NT2/D1 (cell line): ENCODE results near the gene POLE.

ENCODE experiments used
- DNase-seq: peaks from one replicate; pipeline ENCODE4 v3.0.0-alpha.2; 2011; ENCODE audit warnings: low read depth, low spot score
- H3K27me3 ChIP-seq: 2 replicates; pipeline ENCODE4 v1.6.0; 2011; ENCODE audit warnings: mild to moderate bottlenecking; ENCODE audit not compliant: insufficient read length, insufficient read depth
- H3K36me3 ChIP-seq: 2 replicates; pipeline ENCODE4 v1.6.1; 2011; ENCODE audit warnings: mild to moderate bottlenecking, low read length, mixed read lengths; ENCODE audit not compliant: insufficient read depth, insufficient read length
- H3K4me1 ChIP-seq: 2 replicates; pipeline ENCODE4 v1.5.1; 2011; ENCODE audit not compliant: insufficient read depth, insufficient read length
- H3K4me3 ChIP-seq: 2 replicates; pipeline ENCODE4 v1.5.1; 2011; ENCODE audit warnings: low read depth; ENCODE audit not compliant: insufficient read length
- H3K9ac ChIP-seq: 2 replicates; pipeline ENCODE4 v1.6.0; 2011; ENCODE audit warnings: low read depth; ENCODE audit not compliant: insufficient read length
- H3K9me3 ChIP-seq: 2 replicates; pipeline ENCODE4 v1.5.1; 2011; ENCODE audit warnings: mild to moderate bottlenecking, low read length; ENCODE audit not compliant: insufficient read depth
- SUZ12 ChIP-seq: IDR thresholded peaks from 2 replicates; pipeline ENCODE4 v1.6.1; 2011; ENCODE audit not compliant: insufficient read length, insufficient read depth; ENCODE audit errors: extremely low read depth
- YY1 ChIP-seq: IDR thresholded peaks from 2 replicates; pipeline ENCODE4 v1.6.1; 2011; ENCODE audit not compliant: insufficient read length, insufficient read depth
- ZNF274 ChIP-seq: IDR thresholded peaks from 2 replicates; pipeline ENCODE4 v1.6.1; 2011; ENCODE audit warnings: mild to moderate bottlenecking, low read depth, low read length

POLE gene

DNA sequence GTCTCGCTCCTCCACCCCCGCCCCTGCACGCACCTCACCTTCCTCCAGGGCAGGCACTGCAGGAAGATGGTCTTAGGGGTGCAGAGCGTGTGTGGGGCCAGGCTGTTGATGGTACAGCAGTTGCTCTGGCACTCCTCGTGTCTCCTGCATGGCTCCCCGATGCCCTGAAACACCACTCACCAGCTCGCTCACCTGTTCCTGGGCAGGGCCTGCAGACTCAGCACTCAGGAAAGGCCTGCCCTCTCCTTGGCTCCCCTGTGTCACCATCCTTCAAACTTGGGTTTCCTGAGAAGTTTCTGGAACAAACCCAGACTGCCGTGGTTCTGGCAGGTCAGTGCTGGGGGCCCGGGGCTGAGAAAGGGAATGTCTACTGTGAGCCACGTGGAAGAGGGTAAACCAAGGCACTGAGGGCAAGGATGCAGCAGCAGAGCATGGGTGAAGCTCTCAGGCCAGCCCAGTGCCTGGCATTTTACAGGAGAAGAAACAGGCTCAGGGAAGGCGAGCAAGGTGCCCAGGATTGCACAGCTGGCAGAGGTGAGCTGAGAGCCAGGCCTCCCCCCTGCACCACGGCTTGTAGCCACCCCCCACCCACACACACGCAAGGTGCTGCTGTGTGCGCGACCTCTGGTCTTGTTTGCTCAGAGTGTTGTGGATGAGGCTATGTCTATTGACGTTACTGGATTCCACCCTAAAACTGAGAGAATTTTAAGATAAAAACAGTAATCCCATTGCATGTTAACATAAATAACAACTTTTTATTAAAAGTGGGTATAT, 82.3 kb downstream of the POLE start:
- Histone ChIP-seq H3K9ac (no peak overlapping the region), H3K36me3 (no peaks in the 10 kb centered on the region), H3K4me3 (no peak overlapping the region), H3K4me1 (peaks cover 21% of the 10 kb centered on the region), H3K27me3 (peaks cover 98% of the 10 kb centered on the region), H3K9me3 (no peaks in the 10 kb centered on the region)
- no peak for TF ChIP-seq ZNF274
- no peak for TF ChIP-seq SUZ12
- TF ChIP-seq YY1: no peak
- DNase-seq: no peak

DNA sequence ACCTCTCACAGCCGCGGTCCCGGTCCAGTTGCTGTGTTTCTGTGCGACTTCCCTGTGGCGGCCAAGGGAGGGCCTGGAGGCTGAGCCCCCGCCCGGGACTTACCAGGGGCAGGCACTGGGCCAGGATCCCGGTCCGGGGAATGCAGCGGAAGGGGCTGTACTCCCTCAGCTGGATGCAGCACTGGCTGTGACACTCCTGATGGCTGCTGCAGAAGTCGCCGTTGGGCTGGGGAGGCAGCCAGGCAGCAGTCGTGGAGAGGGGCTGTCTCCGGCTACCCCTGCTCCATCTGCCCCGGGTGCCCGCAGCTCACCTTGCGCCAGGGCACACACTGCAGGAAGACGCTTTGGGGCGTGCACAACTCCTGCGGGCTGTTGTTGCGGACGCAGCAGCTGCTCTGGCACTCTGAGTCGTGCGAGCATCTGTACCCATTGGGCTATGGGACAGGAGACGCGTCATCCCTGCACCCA, 83.0 kb downstream of the POLE start:
- TF ChIP-seq SUZ12 (no peak), ZNF274 (no peak), YY1 (no peak)
- no peak for DNase-seq
- peaks cover 94% of the 10 kb centered on the region for H3K27me3 ChIP-seq
- H3K4me3 ChIP-seq: no peak overlapping the region
- no peaks in the 10 kb centered on the region for H3K36me3 ChIP-seq
- H3K9me3 ChIP-seq: no peaks in the 10 kb centered on the region
- H3K9ac ChIP-seq: peak overlapping the region; percentile 18
- H3K4me1 ChIP-seq: peaks cover 21% of the 10 kb centered on the region

- peaks cover 87% of the 10 kb centered on the region for H3K27me3 ChIP-seq
- H3K9me3 ChIP-seq: no peaks in the 10 kb centered on the region
- no peaks in the 10 kb centered on the region for H3K36me3 ChIP-seq
- H3K9ac ChIP-seq: peak overlapping the region; percentile 18
- peaks cover 21% of the 10 kb centered on the region for H3K4me1 ChIP-seq
- TF ChIP-seq SUZ12 (no peak), YY1 (no peak), ZNF274 (no peak)
- no peak for DNase-seq
- no peak overlapping the region for H3K4me3 ChIP-seq
These were observed 83.6 kb downstream of the POLE start for GRCh38 chr12:132603240-132604150.

DNA sequence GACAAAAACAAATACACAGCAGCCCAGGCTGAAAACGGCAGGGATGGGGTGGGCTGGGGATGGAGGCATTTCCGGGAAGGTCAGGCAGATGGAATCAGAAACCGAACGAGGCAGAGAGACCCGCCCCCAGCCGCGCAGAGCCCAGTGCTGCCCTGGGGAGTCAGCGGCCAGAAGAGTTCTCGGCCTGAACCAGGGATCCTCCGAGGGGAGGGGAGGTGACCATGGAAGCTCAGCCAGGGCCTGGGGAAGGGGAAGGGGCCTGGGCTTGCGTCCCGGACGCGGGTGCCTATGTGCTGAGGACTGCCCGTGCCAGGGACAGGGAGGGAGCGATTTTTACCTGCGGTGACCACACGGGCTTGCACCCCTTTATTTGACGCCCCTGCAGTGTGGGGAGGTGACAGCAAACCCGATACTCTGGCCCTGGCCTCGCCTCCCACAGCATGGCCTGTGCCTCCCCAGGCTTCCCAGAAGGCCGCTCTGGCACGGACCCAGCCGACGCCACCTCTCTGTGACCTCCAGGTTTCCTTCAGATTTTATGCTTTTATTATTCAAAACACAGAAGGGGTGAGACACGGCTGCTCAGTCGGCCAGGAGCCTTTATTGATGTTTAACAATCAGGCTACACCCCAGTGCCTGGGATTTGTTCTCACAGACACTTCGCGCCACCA, 84.4 kb downstream of the POLE start:
- DNase-seq: no peak

GRCh38 chr12:132601171-132601883, 85.8 kb downstream of the POLE start:
- H3K4me3 ChIP-seq: no peak overlapping the region

More for the DNA sequence above, 84.4 kb downstream of the POLE start:
- no peak for TF ChIP-seq YY1
- no peak for TF ChIP-seq ZNF274
- no peak for TF ChIP-seq SUZ12
- H3K9ac ChIP-seq: no peak overlapping the region
- H3K27me3 ChIP-seq: peaks cover 79% of the 10 kb centered on the region
- H3K4me1 ChIP-seq: peaks cover 21% of the 10 kb centered on the region
- H3K9me3 ChIP-seq: no peaks in the 10 kb centered on the region
- H3K4me3 ChIP-seq: no peak overlapping the region
- H3K36me3 ChIP-seq: no peaks in the 10 kb centered on the region

More at GRCh38 chr12:132601171-132601883, 85.8 kb downstream of the POLE start:
- no peak for TF ChIP-seq SUZ12
- no peak for TF ChIP-seq ZNF274
- no peak for TF ChIP-seq YY1
- no peak for DNase-seq
- Histone ChIP-seq H3K36me3 (no peaks in the 10 kb centered on the region), H3K9ac (no peak overlapping the region), H3K9me3 (no peaks in the 10 kb centered on the region), H3K4me1 (peaks cover 24% of the 10 kb centered on the region), H3K27me3 (peaks cover 73% of the 10 kb centered on the region)
